Endothelial cell of umbilical vein (primary cell): ENCODE data around the gene ZFYVE21.

Experiments
- CTCF ChIP-seq, 2 donors: IDR thresholded peaks; 1 replicate in 1 of 2; 2 replicates in 1 of 2; pipeline ENCODE4 v1.5.1; 2011; ENCODE audit warnings: low read length in 2 of 2, mild to moderate bottlenecking in 2 of 2, moderate library complexity in 2 of 2, control low read depth in 1 of 2, inconsistent platforms in 1 of 2, low read depth in 1 of 2; ENCODE audit not compliant: insufficient read depth in 1 of 2; ENCODE audit errors: extremely low read depth in 1 of 2
- JUN ChIP-seq: IDR thresholded peaks from 2 replicates; pipeline ENCODE4 v1.6.1; 2011; ENCODE audit warnings: borderline replicate concordance, low read depth; ENCODE audit not compliant: insufficient read length, insufficient read depth
- MYC ChIP-seq: IDR thresholded peaks from one replicate; pipeline ENCODE4 v1.6.1; 2011; ENCODE audit warnings: mild to moderate bottlenecking, low read depth, low read length
- POLR2A ChIP-seq: IDR thresholded peaks from 2 replicates; pipeline ENCODE4 v1.6.1; 2012; ENCODE audit warnings: low read depth, mild to moderate bottlenecking, control low read depth, low read length

- TF ChIP-seq CTCF (IDR thresholded peaks at IDR 0.05; ENCODE audit: extremely low read depth in 1 of 2, insufficient read depth in 1 of 2, low read depth in 1 of 2, low read length in 2 of 2): no peak
- TF ChIP-seq POLR2A: no peak
- TF ChIP-seq MYC: no peak
- no peak for TF ChIP-seq JUN
Observed at GRCh38 chr14:103699261-103699661, 16.3 kb upstream of the ZFYVE21 start.
